NT2/D1 (cell line): Measurements from ENCODE around the gene ZMYND12.
"Not testable (repeated sequence)": the region's sequence is repeated elsewhere in the genome, so short reads cannot be mapped to it uniquely, and the experiment has no call there.

Experiments used
- DNase-seq: peaks from one replicate; pipeline ENCODE4 v3.0.0-alpha.2; 2011; ENCODE audit warnings: low read depth, low spot score
- H3K27me3 ChIP-seq: 2 replicates; pipeline ENCODE4 v1.6.0; 2011; ENCODE audit warnings: mild to moderate bottlenecking; ENCODE audit not compliant: insufficient read length, insufficient read depth
- H3K36me3 ChIP-seq: 2 replicates; pipeline ENCODE4 v1.6.1; 2011; ENCODE audit warnings: mild to moderate bottlenecking, low read length, mixed read lengths; ENCODE audit not compliant: insufficient read depth, insufficient read length
- H3K4me1 ChIP-seq: 2 replicates; pipeline ENCODE4 v1.5.1; 2011; ENCODE audit not compliant: insufficient read depth, insufficient read length
- H3K4me3 ChIP-seq: 2 replicates; pipeline ENCODE4 v1.5.1; 2011; ENCODE audit warnings: low read depth; ENCODE audit not compliant: insufficient read length
- H3K9ac ChIP-seq: 2 replicates; pipeline ENCODE4 v1.6.0; 2011; ENCODE audit warnings: low read depth; ENCODE audit not compliant: insufficient read length
- H3K9me3 ChIP-seq: 2 replicates; pipeline ENCODE4 v1.5.1; 2011; ENCODE audit warnings: mild to moderate bottlenecking, low read length; ENCODE audit not compliant: insufficient read depth
- SUZ12 ChIP-seq: IDR thresholded peaks from 2 replicates; pipeline ENCODE4 v1.6.1; 2011; ENCODE audit not compliant: insufficient read length, insufficient read depth; ENCODE audit errors: extremely low read depth
- YY1 ChIP-seq: IDR thresholded peaks from 2 replicates; pipeline ENCODE4 v1.6.1; 2011; ENCODE audit not compliant: insufficient read length, insufficient read depth
- ZNF274 ChIP-seq: IDR thresholded peaks from 2 replicates; pipeline ENCODE4 v1.6.1; 2011; ENCODE audit warnings: mild to moderate bottlenecking, low read depth, low read length

Gene ZMYND12

GRCh38 chr1:42479621-42480020 lies 23.8 kb upstream of the ZMYND12 start:
- H3K9me3 ChIP-seq = no peaks in the 10 kb centered on the region
- H3K36me3 ChIP-seq = no peaks in the 10 kb centered on the region
- H3K9ac ChIP-seq = no peak overlapping the region
- no peaks in the 10 kb centered on the region for H3K4me1 ChIP-seq
- TF ChIP-seq SUZ12 (no peak), ZNF274 (no peak), YY1 (no peak)
- H3K27me3 ChIP-seq = no peaks in the 10 kb centered on the region
- H3K4me3 ChIP-seq = no peak overlapping the region
- no peak for DNase-seq

GRCh38 chr1:42477775-42478174 lies 22.0 kb upstream of the ZMYND12 start:
- Histone ChIP-seq H3K9ac (no peak overlapping the region), H3K4me1 (no peaks in the 10 kb centered on the region), H3K27me3 (no peaks in the 10 kb centered on the region), H3K4me3 (no peak overlapping the region), H3K36me3 (no peaks in the 10 kb centered on the region), H3K9me3 (no peaks in the 10 kb centered on the region)
- DNase-seq = no peak
- TF ChIP-seq ZNF274 (no peak), SUZ12 (no peak), YY1 (no peak)

GRCh38 chr1:42477354-42477753 lies 21.5 kb upstream of the ZMYND12 start:
- not testable (repeated sequence) for H3K36me3 ChIP-seq, H3K4me3 ChIP-seq, H3K9ac ChIP-seq, H3K9me3 ChIP-seq, H3K27me3 ChIP-seq, DNase-seq, H3K4me1 ChIP-seq

GRCh38 chr1:42476605-42477004 lies 20.8 kb upstream of the ZMYND12 start:
- no peaks in the 10 kb centered on the region for H3K36me3 ChIP-seq
- TF ChIP-seq YY1 = no peak
- no peaks in the 10 kb centered on the region for H3K27me3 ChIP-seq
- no peak overlapping the region for H3K9ac ChIP-seq
- H3K4me3 ChIP-seq = no peak overlapping the region
- no peak for DNase-seq
- H3K9me3 ChIP-seq = no peaks in the 10 kb centered on the region
- no peaks in the 10 kb centered on the region for H3K4me1 ChIP-seq

- TF ChIP-seq ZNF274 (no peak), YY1 (no peak), SUZ12 (no peak)
- DNase-seq = no peak
- H3K27me3 ChIP-seq = peaks cover under 1% of the 10 kb centered on the region
- H3K36me3 ChIP-seq = no peaks in the 10 kb centered on the region
- H3K4me3 ChIP-seq = no peak overlapping the region
- H3K9ac ChIP-seq = no peak overlapping the region
- no peaks in the 10 kb centered on the region for H3K4me1 ChIP-seq
- H3K9me3 ChIP-seq = no peaks in the 10 kb centered on the region
Measured at GRCh38 chr1:42469727-42470126, 13.9 kb upstream of the ZMYND12 start.

GRCh38 chr1:42466030-42466429 lies 10.2 kb upstream of the ZMYND12 start:
- no peak for DNase-seq
- Histone ChIP-seq H3K27me3 (peaks cover 15% of the 10 kb centered on the region), H3K36me3 (peaks cover 3% of the 10 kb centered on the region), H3K4me3 (no peak overlapping the region), H3K9me3 (no peaks in the 10 kb centered on the region), H3K9ac (no peak overlapping the region), H3K4me1 (no peaks in the 10 kb centered on the region)
- TF ChIP-seq YY1 (no peak), SUZ12 (no peak), ZNF274 (no peak)

- H3K9me3 ChIP-seq = no peaks in the 10 kb centered on the region
- H3K36me3 ChIP-seq = peaks cover 24% of the 10 kb centered on the region
- peaks cover 15% of the 10 kb centered on the region for H3K27me3 ChIP-seq
- peak overlapping the region; percentile 51 for H3K4me3 ChIP-seq
- DNase-seq = no peak
- TF ChIP-seq ZNF274 (no peak), SUZ12 (no peak), YY1 (no peak)
- H3K9ac ChIP-seq = peak overlapping the region; percentile 73
- no peaks in the 10 kb centered on the region for H3K4me1 ChIP-seq
Measured at GRCh38 chr1:42463921-42464320, 8.1 kb upstream of the ZMYND12 start.

- no peak for TF ChIP-seq SUZ12
- no peak for TF ChIP-seq YY1
- no peak for TF ChIP-seq ZNF274
- H3K36me3 ChIP-seq = peaks cover 32% of the 10 kb centered on the region
Measured at GRCh38 chr1:42462828-42463763, 7.3 kb upstream of the ZMYND12 start, which contains the start of gene CCDC30. TSS of gene CCDC30 (plus strand) at chr1:42463286. CDS start at chr1:42480552, 17,266 bp downstream.

More at GRCh38 chr1:42462828-42463763, 7.3 kb upstream of the ZMYND12 start, which contains the start of gene CCDC30:
- Histone ChIP-seq H3K4me3 (peak within 1 kb of the TSS; percentile 51), H3K9me3 (no peaks in the 10 kb centered on the region), H3K27me3 (peaks cover 15% of the 10 kb centered on the region), H3K4me1 (no peaks in the 10 kb centered on the region), H3K9ac (peak within 1 kb of the TSS; percentile 73)
- DNase-seq = peak; percentile 99
